Spleen (tissue), 7 donors: ENCODE data around the gene RBM25.

Experiments
- POLR2A ChIP-seq, 3 donors: fragments of 450-650 bp; IDR thresholded peaks; one replicate each; pipeline ENCODE4 v1.5.1; 2017; ENCODE audit warnings: antibody characterized with exemption in 3 of 3, mild to moderate bottlenecking in 1 of 3
- POLR2AphosphoS5 ChIP-seq, 3 donors: sonication (generic); formaldehyde crosslinking; IDR thresholded peaks; one replicate each; pipeline ENCODE4 v1.5.1; 2017; ENCODE audit warnings: antibody characterized with exemption in 3 of 3
- TF ChIP-seq, protein P1 (sequence below), 11 experiments: fragments of 200-600 bp in 7 of 11; fragments of 450-650 bp in 4 of 11; sonication (generic) in 4 of 11; IDR thresholded peaks in 8 of 11; conservative IDR thresholded peaks in 3 of 11; 1 replicate in 7 of 11; 2 replicates in 4 of 11; pipeline versions ENCODE4 v1.4.0 to v1.8.0; 2016 to 2021; ENCODE audit warnings: antibody characterized with exemption in 11 of 11, inconsistent platforms in 4 of 11, mild to moderate bottlenecking in 1 of 11
- donor health status: DM: no; HTN: no; CAD: no; lungs with moderate emphysema.
- donor health status: DM: no; HTN: no; CAD: no.
- donor health status: DM: no; HTN: no; CAD: no.

DNA sequence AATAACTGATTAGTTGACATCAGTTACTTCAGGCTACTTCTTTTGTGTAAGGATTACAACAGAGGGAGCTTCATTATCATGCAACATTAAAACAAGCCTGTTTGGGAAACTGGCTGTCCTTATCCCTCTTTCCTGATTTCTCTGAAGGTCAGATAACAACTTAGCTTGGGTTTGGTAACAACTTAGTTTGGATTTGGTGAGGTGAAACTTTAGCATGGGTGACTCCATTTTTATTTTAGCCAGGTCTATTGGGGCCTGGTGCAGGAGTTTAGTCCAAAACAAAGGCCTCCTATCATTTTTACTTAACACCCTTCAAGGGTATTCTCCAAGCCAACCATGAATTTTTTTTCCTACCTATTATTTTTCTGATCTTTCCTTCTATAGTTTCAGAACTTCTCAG is 30.4 kb upstream of the RBM25 start:
- TF ChIP-seq, protein P1, sequence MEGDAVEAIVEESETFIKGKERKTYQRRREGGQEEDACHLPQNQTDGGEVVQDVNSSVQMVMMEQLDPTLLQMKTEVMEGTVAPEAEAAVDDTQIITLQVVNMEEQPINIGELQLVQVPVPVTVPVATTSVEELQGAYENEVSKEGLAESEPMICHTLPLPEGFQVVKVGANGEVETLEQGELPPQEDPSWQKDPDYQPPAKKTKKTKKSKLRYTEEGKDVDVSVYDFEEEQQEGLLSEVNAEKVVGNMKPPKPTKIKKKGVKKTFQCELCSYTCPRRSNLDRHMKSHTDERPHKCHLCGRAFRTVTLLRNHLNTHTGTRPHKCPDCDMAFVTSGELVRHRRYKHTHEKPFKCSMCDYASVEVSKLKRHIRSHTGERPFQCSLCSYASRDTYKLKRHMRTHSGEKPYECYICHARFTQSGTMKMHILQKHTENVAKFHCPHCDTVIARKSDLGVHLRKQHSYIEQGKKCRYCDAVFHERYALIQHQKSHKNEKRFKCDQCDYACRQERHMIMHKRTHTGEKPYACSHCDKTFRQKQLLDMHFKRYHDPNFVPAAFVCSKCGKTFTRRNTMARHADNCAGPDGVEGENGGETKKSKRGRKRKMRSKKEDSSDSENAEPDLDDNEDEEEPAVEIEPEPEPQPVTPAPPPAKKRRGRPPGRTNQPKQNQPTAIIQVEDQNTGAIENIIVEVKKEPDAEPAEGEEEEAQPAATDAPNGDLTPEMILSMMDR (IDR thresholded peaks at IDR 0.05 in 8 of 11, conservative IDR thresholded peaks at IDR 0.05 in 3 of 11), result no peak
- no peak for TF ChIP-seq POLR2A (IDR thresholded peaks at IDR 0.05)
- TF ChIP-seq POLR2AphosphoS5 (IDR thresholded peaks at IDR 0.05), result no peak
